DMS 273 treated with DMSO at 0.1 percent for 48 hours (cell line): ENCODE data around the gene SERPINE2.
"Not testable (repeated sequence)": the region's sequence is repeated elsewhere in the genome, so short reads cannot be mapped to it uniquely, and the experiment has no call there.

Source experiments
- DNase-seq: peaks from one replicate; lab custom pipeline; 2025; lab: John Stamatoyannopoulos, UW

SERPINE2 gene

GRCh38 chr2:224011837-224012236 lies 27.2 kb downstream of the SERPINE2 start:
- DNase-seq = no peak

DNA sequence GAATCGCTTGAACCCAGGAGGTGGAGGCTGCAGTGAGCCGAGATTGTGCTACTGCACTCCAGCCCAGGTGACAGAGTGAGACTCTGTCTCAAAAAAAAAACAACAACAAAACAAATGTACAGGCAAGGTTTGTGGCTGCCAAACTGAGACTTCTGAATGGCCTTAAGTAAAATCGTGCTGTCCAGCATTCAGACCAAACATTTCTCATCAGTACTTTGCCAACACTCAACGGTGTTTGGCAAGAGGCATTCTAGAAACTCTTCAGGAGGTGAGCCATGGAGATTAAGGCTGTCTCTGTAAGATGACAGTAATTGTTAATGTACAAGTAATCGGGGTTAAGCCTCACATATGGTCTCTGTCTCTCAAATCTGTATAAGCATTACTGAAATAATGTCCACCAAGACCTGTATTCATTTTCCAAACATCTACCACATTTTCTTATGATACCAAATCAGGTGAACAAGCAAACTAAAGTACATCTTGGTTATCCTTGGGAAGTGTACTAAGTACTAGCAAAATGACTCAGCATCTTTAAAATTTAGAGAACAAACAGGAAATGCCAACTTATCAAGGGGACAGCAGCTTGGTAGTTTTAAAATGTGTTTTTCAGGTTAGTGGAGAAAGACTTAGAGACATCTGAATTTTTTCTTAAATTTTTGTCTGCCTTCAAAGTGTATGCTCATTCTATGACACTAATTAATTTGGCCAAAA lies 29.3 kb downstream of the SERPINE2 start:
- DNase-seq = no peak

DNA sequence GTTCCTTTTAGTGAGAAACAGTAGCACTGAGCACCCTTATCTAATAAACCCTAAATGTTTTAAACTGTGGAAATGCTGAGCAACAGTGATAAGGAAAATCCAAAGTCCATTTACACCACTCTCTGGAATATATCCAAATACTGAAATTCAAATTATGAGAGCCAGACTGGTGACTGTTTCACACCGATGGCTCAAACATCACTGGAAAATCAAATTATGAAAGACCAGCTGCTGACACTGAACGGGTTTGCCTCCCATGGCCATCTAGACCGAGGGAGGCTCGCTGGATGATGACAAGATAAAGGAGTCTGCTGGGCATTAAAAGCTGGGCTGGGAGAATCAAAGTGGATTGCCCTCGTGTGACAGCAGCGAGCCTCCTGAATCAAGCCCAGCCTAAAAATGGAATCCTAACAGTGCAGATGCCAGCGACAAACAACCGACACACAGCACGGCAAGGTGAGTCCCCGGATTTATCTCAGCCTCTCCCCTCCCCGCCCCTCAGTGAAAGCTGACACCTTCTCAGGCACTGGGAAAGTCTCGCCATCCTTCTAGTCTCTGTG lies 30.3 kb downstream of the SERPINE2 start:
- no peak for DNase-seq

- no peak for DNase-seq
These were observed 34.9 kb downstream of the SERPINE2 start for GRCh38 chr2:224004105-224004695.

DNA sequence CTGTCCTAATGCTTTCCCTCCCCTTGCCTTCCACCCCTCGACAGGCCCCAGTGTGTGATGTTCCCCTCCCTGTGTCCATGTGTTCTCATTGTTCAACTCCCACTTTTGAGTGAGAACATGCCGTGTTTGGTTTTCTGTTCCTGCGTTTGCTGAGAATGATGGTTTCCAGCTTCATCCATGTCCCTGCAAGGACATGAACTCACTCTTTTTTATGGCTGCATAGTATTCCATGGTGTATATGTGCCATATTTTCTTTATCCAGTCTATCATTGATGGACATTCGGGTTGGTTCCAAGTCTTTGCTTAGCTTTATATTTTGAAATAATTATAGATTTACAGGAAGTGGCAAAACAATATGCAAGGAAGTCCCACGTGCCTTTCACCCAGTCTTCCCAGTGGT lies 38.4 kb downstream of the SERPINE2 start:
- not testable (repeated sequence) for DNase-seq

DNA sequence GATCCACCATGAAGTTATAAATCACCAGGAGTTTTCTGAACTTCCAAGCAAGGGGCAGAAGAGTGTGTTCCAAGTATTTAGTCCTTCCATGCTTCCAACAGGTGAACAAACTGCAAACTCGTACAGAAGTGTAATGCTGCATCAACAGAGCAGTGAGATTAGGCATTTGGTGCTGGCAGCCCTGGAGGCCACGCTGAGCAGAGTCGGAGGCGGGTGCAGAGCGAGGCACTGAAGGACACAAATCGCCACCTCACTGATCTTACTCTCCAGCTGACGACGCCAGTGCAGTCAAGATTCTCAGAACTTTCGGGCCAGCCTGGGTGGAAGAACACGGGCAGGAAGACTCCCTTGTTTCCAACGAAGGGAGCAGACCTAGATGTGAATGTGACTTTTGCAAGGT lies 39.2 kb downstream of the SERPINE2 start:
- no peak for DNase-seq

DNA sequence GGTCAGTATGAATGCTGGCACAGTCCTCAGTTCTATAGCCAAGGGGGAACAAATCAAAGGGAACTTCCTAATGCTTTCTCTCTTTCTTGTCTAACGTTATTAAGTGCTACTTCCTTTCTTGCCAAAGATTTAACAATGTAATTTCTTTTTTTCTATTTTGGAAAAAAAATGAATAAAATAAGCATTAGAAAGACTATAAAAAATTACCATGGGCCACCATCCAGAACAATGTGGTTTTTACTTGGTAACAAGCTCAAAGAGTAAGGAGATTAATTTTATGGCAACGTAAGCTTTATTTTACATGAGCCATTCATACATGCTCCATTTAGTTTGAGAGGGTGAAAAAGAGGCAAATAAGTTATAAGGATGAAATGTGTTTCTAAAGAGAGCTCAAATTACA lies 40.1 kb downstream of the SERPINE2 start:
- DNase-seq = no peak

DNA sequence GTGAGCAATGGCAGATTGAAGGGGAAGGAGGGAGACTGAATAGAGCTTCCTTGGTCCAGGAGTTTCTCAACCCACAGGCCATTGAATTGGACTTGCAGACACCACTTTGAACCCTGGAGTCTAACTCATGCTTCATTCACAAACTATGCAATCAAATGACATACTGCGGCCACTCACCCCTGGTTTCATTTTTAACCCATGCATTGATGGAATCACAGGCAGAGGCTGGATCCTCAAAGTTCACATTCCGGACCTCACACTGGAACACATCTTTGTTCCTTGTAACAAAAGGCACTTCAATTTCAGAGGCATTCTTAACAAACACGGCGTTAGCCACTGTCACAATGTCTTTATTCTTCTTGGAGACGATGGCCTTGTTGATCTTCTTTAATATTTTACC lies 41.1 kb downstream of the SERPINE2 start:
- DNase-seq = no peak

DNA sequence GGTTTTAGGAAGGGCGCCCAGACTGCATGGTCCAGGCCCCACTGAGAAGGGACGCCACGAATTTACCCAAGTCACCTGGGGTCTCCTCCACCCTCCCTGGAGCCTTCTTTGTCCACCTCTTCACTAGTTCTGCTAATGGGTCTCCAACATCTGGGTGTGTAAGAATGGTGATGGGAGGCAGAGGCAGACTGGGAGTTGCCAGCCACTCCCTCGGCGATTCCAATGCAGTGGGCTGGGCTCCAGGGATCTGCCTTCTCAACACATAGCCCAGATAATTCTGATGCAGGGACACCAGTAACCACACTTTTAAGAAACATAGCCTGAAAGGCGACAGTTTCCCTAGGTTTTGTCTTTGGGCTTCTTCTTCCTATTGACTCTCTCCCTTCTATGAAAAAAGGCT lies 42.7 kb downstream of the SERPINE2 start:
- no peak for DNase-seq

- no peak for DNase-seq
These were observed 43.5 kb downstream of the SERPINE2 start for GRCh38 chr2:223995569-223995968.

GRCh38 chr2:223994562-223995162 lies 44.4 kb downstream of the SERPINE2 start:
- no peak for DNase-seq

DNA sequence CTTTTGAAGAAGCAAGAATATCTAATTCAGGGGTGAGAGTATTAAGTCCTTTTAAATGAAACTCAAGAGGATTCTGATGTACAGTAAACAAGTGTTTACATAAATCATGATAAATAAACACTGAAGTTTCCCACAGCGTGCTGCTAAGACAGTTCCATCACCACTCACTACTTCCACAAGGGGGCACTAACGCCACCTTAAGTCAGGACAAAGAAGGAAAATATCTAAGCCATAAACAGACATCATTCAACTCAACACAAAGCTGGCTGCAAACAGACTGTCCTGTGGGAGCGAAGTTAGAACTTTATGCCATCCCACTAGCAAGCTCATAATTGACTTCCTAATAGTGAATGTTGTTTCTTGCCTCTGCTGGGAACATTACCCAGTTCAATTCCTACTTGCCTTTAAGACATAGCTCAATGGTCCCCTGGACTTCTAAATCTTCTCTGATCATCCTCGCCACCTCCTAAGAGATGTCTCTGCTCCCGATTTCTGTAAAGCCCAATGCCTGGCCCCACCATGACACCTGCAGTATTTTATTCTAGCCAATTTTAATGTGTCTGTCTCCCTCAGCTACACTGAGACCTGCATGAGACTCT lies 45.4 kb downstream of the SERPINE2 start:
- peak; percentile 3 for DNase-seq

GRCh38 chr2:223991611-223992010 lies 47.5 kb downstream of the SERPINE2 start:
- no peak for DNase-seq

- DNase-seq = no peak
These were observed 49.2 kb downstream of the SERPINE2 start for GRCh38 chr2:223989856-223990232.

DNA sequence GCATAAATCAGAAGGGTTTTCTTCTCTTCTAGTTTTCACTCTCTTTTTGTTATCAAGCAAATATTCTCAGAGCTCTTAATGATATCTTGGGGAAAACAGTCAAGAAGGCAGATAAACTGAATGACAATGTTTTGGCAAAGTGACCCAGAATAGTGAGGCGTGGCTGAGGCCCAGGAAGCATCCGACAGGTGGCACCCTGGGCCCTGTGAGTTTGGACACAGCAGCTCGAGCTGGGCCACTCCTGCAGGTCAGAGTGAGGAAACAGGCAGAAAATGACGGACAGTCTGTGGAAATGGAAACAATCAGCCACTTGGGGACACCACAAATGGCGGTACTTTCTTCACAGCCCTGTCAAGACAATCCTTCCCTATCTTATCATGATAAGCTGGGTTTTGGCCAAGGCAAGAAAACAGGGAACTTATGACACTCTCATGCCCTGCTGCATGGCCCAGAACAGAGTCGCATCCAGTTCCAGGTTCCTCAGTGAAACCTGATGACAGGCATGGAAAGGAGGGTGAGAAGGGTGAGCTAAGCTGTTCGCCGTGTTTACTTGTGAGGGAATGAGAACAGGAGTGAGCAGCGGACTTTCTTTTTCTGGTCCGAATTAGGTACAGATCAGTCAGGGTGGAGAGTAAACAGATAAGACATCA lies 49.8 kb downstream of the SERPINE2 start:
- no peak for DNase-seq

DNA sequence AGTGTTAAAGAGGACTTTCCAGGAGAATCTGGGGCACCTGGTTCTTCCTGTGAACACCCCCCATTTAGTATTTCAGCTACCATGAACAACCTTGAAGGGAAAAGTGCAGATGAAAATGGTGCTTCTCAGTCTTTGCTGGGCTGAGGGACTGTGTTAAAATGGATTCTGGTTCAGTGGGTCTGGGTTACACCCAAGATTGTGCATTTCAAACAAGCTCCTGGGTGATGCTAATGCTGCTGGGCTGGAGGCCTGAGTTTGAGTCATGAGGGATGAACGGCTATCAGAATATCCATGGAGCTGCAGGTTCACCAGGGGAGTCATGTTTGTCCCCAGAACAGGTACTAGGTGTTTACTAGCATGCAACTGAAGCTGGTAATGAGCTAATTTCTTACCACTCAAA lies 57.8 kb downstream of the SERPINE2 start:
- DNase-seq = no peak

GRCh38 chr2:223980803-223981202 lies 58.3 kb downstream of the SERPINE2 start:
- no peak for DNase-seq

GRCh38 chr2:223980397-223980735 lies 58.7 kb downstream of the SERPINE2 start:
- DNase-seq = no peak

GRCh38 chr2:223979730-223980396 lies 59.2 kb downstream of the SERPINE2 start:
- no peak for DNase-seq

DNA sequence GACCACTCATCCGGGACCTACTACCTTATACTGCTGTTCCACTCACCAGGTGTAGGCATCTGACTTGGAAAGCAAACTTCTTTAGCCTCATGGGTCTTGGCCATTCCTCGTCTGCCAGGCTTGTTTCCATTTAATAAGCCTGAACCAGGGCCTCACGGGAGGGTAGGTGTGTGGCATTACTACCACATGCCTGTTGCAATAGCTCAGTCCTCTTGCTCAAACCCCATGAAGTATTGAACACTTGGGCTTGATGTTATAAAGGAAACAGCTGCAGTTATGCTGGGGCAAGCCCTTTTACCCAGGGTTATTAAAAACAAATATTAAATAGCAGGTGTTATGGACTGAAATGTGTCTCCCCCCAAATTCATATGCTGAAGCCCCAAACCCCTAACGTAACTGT lies 60.6 kb downstream of the SERPINE2 start:
- DNase-seq = no peak

DNA sequence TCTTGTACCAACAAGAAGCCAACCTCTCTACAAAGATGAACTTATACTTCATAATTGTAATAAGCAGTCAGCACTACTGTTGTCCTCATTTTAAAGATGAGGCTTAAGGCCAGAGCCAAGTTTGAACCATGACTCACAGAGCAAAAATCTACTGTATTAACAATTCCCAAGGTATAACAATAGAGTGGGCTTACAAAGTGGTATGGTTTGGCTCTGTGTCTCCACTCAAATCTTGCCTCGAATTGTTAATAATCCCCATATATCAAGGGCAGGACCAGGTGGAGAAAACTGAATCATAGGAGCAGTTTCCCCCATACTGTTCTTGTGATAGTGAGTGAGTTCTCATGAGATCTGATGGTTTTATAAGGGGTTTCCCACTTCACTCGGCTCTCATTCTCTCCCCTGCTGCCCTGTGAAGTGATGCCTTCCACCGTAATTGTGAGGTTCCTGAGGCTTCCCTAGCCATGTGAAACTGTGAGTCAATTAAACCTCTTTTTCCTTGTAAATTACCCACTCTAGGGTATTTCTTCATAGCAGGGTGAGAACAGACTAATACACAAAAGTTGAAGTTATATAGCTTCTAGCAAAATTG lies 62.4 kb downstream of the SERPINE2 start:
- DNase-seq = no peak

DNA sequence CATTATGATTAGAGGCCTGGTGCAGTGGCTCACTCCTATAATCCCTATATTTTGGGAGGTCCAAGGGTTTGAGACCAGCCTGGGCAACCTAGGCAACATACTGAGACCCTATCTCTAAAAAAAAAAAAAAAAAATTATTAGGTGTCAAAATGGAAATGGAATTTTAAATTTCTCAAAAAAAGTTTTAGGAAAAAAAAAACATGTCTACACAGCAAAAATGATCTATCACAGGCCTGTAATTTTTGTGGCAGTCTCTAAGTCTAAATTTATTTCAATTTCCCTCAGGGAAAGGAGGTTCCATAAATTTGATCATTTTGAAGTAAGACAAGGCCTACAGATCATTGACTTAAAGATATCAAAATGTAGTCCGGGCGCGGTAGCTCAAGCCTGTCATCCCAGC lies 65.5 kb downstream of the SERPINE2 start:
- DNase-seq = no peak
